Measurements from ENCODE around the gene APOBEC4. TPM values are rescaled to one million over a fixed set of nuclear protein-coding genes. Genes with fewer than 3 reads are reported as not detected.
A peak's percentile ranks its signal among the peaks of the same experiment; 100 is the strongest.

The APOBEC4 gene
- total RNA-seq, 1 experiment from 2014 or later, result not detected

DNA sequence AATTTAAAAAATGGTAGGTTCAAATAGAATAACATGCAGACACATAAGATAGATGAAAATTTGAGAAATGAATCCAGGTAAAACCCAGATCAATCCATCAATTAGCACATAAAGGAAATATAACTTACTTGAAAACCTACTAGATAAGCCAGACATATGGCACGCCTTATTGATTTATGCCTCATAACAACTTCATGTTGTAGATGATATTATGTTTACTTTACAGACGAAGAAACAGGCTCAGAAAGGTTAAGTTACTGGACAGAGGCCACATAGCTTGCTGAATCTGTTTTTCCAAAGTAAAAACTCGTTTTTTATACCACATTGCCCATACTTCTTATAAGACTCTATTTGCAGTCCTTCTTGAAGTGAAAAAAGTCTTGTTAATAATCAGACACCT lies 40.7 kb downstream of the APOBEC4 start:
- 0 out of 2 replicates have a peak, but pooled peaks have one; percentile 14 for ATAC-seq
- H3K36me3 ChIP-seq (ENCODE audit: low read depth, low read length), result no peaks in the 10 kb centered on the region
- no TSS peak for BruUV-seq (replicated peaks)

DNA sequence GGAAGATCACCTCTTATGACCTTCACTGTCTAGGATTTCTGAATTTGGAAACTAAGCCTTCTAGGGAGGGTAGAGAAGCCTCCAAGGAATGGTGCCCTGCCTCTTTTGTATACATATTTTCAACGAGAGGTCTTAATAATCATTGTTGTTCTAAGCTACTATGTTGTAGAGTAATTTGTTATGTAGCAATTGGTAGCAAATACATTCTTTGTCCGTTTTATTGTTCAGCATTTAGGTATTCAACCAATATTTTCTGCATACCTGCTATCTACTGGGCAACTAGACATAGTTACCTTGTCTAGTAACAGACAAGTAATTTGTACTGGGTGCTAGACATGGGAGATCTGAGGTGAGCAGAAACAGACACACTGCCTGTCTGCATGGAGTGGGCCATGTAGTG lies 42.1 kb downstream of the APOBEC4 start:
- H3K27me3 ChIP-seq (ENCODE audit: low read length), result no peaks in the 10 kb centered on the region
- H3K9me3 ChIP-seq (ENCODE audit: low read length), result no peaks in the 10 kb centered on the region
- no peaks in the 10 kb centered on the region for H3K9me2 ChIP-seq (replicated peaks; ENCODE audit: low read length)
- H3K36me3 ChIP-seq (ENCODE audit: low read depth, low read length), result no peaks in the 10 kb centered on the region
- H4K20me1 ChIP-seq (ENCODE audit: low read length), result no peaks in the 10 kb centered on the region
- ATAC-seq (no peak), DNase-seq (no peak)
- H3K4me3 ChIP-seq (ENCODE audit: low read length), result no peak overlapping the region
- no peak overlapping the region for H3K4me2 ChIP-seq (ENCODE audit: low read length)
- no peaks in the 10 kb centered on the region for H3F3A ChIP-seq (ENCODE audit: low read length, unreplicated experiment)
- H3K79me2 ChIP-seq (ENCODE audit: low read length), result peaks cover 23% of the 10 kb centered on the region
- intact Hi-C loops (cut with micrococcal nuclease), result no loop called here
- no peak overlapping the region for H3K9ac ChIP-seq (ENCODE audit: low read length)
- peaks cover 44% of the 10 kb centered on the region for H3K4me1 ChIP-seq (ENCODE audit: insufficient read depth, low read length)
- CTCF ChIA-PET, result no interaction called here
- BruUV-seq (replicated peaks), result no TSS peak
- POLR2A ChIA-PET (ENCODE audit: unreplicated experiment), result no interaction called here
- H2AFZ ChIP-seq (ENCODE audit: low read length), result no peak overlapping the region
- TF ChIP-seq EZH2 (IDR thresholded peaks at IDR 0.05; ENCODE audit: low read length, unreplicated experiment), result no peak
- TF ChIP-seq EZH2phosphoT487 (IDR thresholded peaks at IDR 0.05; ENCODE audit: borderline replicate concordance, low read length), result no peak
- TF ChIP-seq, protein P1, sequence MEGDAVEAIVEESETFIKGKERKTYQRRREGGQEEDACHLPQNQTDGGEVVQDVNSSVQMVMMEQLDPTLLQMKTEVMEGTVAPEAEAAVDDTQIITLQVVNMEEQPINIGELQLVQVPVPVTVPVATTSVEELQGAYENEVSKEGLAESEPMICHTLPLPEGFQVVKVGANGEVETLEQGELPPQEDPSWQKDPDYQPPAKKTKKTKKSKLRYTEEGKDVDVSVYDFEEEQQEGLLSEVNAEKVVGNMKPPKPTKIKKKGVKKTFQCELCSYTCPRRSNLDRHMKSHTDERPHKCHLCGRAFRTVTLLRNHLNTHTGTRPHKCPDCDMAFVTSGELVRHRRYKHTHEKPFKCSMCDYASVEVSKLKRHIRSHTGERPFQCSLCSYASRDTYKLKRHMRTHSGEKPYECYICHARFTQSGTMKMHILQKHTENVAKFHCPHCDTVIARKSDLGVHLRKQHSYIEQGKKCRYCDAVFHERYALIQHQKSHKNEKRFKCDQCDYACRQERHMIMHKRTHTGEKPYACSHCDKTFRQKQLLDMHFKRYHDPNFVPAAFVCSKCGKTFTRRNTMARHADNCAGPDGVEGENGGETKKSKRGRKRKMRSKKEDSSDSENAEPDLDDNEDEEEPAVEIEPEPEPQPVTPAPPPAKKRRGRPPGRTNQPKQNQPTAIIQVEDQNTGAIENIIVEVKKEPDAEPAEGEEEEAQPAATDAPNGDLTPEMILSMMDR (conservative IDR thresholded peaks at IDR 0.05; ENCODE audit: low read depth, low read length), result no peak
- peak overlapping the region; percentile 46 for H3K27ac ChIP-seq (ENCODE audit: low read length)

More for the DNA sequence above, 40.7 kb downstream of the APOBEC4 start:
- H3K4me2 ChIP-seq (ENCODE audit: low read length), result peak overlapping the region; percentile 58
- TF ChIP-seq, protein P1 (conservative IDR thresholded peaks at IDR 0.05; ENCODE audit: low read depth, low read length), result no peak
- TF ChIP-seq EZH2 (IDR thresholded peaks at IDR 0.05; ENCODE audit: low read length, unreplicated experiment), result no peak
- H3K9me3 ChIP-seq (ENCODE audit: low read length), result no peaks in the 10 kb centered on the region
- ChIA-PET POLR2A (ENCODE audit: unreplicated experiment) (no interaction called here), CTCF (no interaction called here)
- intact Hi-C loops (cut with micrococcal nuclease), result no loop called here
- no peaks in the 10 kb centered on the region for H3K27me3 ChIP-seq (ENCODE audit: low read length)
- peak overlapping the region; percentile 61 for H3K9ac ChIP-seq (ENCODE audit: low read length)
- no peaks in the 10 kb centered on the region for H3K9me2 ChIP-seq (replicated peaks; ENCODE audit: low read length)
- peak overlapping the region; percentile 41; the same call in 1 of the 2 replicates for H3K4me3 ChIP-seq (ENCODE audit: low read length)
- H3K4me1 ChIP-seq (ENCODE audit: insufficient read depth, low read length), result peaks cover 44% of the 10 kb centered on the region
- peak; percentile 16 for DNase-seq
- no peaks in the 10 kb centered on the region for H3F3A ChIP-seq (ENCODE audit: low read length, unreplicated experiment)
- peak overlapping the region; percentile 84 for H3K27ac ChIP-seq (ENCODE audit: low read length)
- peaks cover 26% of the 10 kb centered on the region for H3K79me2 ChIP-seq (ENCODE audit: low read length)
- no peaks in the 10 kb centered on the region for H4K20me1 ChIP-seq (ENCODE audit: low read length)
- H2AFZ ChIP-seq (ENCODE audit: low read length), result no peak overlapping the region

DNA sequence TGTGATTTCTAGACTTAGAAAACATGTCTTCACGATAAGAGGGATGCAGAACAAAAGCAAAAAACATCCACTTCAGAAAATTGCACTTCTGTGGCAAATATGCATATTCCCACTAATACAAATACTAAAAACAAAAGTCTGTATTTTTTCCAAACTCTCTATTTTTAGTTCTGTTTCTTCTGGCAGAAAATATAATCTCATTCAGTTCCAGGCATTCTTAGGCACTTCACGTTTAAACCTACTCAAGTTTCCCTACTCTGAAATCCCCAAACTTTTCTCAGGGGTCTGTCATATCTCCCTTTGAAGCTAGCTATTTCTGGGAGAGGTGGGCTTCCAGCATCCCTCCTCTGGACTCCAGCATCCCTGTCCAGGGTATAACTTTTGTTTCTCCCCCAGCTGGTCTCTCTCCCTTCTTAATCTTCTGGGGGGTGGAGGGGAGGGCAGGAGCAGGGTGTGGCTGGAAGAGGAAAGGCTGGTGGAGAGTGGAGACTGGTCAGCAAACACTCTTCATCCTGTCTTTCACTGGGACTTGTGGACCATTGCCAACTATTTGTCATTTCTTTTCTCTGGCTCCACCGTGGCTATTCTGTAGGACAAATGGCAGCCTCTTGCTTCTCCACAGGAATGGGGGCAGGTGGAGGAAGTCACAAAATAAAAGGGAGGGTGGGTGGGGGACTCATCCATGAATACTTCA lies 43.2 kb downstream of the APOBEC4 start:
- Histone ChIP-seq H3K9me3 (ENCODE audit: low read length) (no peaks in the 10 kb centered on the region), H3K36me3 (ENCODE audit: low read depth, low read length) (no peaks in the 10 kb centered on the region), H3K9ac (ENCODE audit: low read length) (peak overlapping the region; percentile 44), H3K4me2 (ENCODE audit: low read length) (peak overlapping the region; percentile 70), H3K27me3 (ENCODE audit: low read length) (no peaks in the 10 kb centered on the region), H3K4me1 (ENCODE audit: insufficient read depth, low read length) (peaks cover 44% of the 10 kb centered on the region), H3K79me2 (ENCODE audit: low read length) (peaks cover 21% of the 10 kb centered on the region), H3K27ac (ENCODE audit: low read length) (peak overlapping the region; percentile 71), H3K4me3 (ENCODE audit: low read length) (no peak overlapping the region), H3F3A (ENCODE audit: low read length, unreplicated experiment) (no peaks in the 10 kb centered on the region), H2AFZ (ENCODE audit: low read length) (no peak overlapping the region), H3K9me2 (replicated peaks; ENCODE audit: low read length) (no peaks in the 10 kb centered on the region), H4K20me1 (ENCODE audit: low read length) (no peaks in the 10 kb centered on the region)
- intact Hi-C loops (cut with micrococcal nuclease), result loop anchor here (2.0 kb wide), 1 partner anchor 13 kb away; no protein-coding TSS in a partner anchor
- ATAC-seq (peak; percentile 62), DNase-seq (peak; percentile 85)
- CTCF ChIA-PET, result interaction anchor here (0.6 to 1.0 kb wide), 4 partner anchors 13 to 75 kb away, joined by 3 to 5 read pairs (median 4); no protein-coding TSS in a partner anchor
- POLR2A ChIA-PET (ENCODE audit: unreplicated experiment), result interaction anchor here (0.6 kb wide), 1 partner anchor 33 kb away, joined by 3 read pairs; no protein-coding TSS in a partner anchor
- TSS peak; percentile 47 for BruUV-seq (replicated peaks)
- TF ChIP-seq EZH2phosphoT487 (IDR thresholded peaks at IDR 0.05; ENCODE audit: borderline replicate concordance, low read length) (no peak), EZH2 (IDR thresholded peaks at IDR 0.05; ENCODE audit: low read length, unreplicated experiment) (no peak)
- TF ChIP-seq, protein P1 (conservative IDR thresholded peaks at IDR 0.05; ENCODE audit: low read depth, low read length), result no peak

All from PC-3 (cell line).